Activated T-cell treated with anti-CD3 and anti-CD28 coated beads for 48 hours (primary cell): ENCODE results near the gene SRRM3.
"Not testable (repeated sequence)": the region's sequence is repeated elsewhere in the genome, so short reads cannot be mapped to it uniquely, and the experiment has no call there.

ENCODE experiments used
- DNase-seq: peaks from one replicate; pipeline ENCODE4 v3.0.0-alpha.2; 2020; ENCODE audit warnings: low read depth

The SRRM3 gene

DNA sequence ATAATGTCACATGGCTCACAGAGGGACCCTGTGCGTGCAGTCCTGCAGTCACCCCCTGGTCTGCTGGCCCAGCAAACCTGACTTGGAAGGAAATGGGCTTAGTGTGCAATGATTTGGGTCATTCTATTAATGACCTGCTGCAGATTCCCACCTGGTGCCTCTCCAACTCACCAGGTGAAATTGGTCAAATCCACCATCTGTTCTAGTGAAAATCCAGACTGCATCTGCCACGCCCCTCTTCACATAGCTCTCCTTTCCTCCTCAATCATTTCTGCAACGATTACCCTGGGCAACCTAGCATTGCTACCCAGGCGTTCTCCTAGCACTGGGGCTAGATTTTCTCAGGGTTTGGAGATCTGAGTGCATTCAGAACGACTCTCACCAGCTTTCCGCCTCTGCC, 29.4 kb downstream of the SRRM3 start:
- DNase-seq = no peak

DNA sequence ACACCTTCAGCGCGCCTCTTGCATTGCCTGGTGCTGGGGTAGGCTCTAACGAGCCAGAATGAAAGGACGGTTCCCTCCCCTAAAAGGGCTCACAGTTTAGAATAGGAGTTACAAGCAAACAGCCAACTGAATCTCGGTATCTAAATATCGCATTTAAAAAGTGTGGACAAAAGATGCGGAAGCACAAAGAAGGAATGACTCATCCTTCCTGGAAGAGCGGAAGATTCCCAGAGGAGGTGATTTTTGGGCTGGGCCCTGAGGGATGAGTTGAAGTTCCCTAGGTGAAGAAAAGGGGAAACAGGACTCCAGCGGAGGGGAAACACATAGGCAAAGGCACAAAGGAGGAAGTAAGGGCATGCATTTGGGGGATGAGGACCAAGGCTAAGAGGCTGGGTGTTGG, 29.9 kb downstream of the SRRM3 start:
- no peak for DNase-seq

DNA sequence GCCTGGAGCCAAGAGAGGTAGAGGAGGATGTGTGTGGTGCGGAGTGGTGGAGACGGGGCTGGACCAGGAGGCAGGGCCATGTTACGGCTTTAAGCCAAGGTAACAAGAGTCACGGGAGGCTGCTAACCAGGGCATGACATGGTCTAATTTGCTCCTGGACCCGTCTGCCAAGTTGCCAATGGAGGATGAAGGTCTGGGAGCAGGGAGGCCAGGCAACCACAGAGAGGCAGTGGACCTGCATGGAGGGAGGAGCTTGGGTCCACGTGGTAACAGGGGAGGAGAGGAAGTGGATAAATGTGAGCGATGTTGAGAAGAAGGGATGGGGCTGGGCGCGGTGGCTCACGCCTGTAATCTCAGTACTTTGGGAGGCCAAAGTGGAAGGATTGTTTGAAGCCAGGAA, 31.0 kb downstream of the SRRM3 start:
- DNase-seq = no peak

DNA sequence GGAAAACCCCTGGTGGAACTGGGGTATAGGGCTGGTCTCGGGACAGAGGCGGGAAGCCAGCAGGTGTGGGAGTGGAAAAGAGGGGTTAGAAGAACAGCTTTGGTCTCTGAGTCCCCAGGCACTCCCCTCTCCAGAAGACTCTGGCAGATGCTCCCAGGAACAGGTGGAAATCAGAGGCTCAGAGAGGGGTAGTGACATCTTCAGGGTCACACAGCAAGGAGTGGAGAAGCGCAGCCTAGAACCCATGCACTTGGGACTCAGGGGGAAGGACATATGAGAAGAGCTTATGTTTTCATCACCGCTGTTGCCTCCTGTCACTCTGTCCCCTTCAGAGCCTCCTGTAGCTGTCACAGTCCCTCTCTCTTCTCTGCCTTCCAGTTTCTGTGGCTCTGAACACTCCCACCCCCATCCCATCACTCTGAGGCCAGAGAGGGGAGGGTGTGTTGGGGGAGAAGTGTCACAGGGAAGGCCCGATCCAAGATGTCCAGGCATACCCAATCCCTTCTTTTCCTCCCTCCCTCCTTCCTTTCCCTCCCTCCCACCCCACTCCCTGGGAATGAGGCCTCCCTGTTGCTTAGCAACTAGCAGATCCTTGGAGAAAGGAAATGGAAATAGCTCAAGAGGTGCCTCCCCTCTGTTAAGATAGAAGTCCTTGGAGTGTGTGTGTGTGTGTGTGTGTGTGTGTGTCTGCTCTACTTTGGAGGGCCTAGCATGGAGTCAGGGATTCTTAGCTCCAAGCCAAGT, 32.0 kb downstream of the SRRM3 start:
- DNase-seq = no peak

DNA sequence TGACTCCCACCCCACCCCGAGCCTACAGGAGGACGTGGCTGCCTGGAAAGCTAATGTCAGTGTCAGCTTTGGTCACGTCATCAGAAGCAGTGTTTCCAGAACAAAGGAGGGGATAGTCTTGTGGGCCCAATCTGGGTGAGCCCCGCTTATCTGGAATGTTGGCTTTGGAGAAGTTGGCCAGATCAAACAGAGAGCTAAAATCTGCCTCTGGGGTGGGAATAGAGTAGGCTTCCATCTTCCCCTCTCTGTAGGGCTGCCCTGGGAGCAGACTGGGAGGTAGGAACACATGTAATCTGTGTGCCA, 32.5 kb downstream of the SRRM3 start:
- DNase-seq = no peak

DNA sequence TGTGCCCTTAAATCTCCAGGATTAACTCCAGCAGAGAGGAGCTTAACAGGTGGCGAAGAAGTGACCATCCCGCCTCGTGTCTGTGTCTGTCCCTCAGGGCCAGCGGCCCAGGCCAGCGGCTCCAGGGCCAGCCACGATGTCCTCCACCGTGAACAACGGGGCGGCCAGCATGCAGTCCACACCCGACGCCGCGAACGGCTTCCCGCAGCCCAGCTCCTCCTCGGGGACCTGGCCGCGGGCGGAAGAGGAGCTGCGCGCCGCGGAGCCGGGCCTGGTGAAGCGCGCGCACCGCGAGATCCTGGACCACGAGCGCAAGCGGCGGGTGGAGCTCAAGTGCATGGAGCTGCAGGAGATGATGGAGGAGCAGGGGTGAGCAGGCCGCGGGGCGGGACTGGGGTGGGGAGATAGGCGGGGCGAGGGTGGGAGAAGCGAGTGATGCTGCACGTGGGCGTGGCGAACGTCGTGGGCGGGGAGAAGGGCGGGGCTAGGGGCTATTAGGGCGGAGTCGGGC, 33.3 kb downstream of the SRRM3 start:
- peak; percentile 80 for DNase-seq

DNA sequence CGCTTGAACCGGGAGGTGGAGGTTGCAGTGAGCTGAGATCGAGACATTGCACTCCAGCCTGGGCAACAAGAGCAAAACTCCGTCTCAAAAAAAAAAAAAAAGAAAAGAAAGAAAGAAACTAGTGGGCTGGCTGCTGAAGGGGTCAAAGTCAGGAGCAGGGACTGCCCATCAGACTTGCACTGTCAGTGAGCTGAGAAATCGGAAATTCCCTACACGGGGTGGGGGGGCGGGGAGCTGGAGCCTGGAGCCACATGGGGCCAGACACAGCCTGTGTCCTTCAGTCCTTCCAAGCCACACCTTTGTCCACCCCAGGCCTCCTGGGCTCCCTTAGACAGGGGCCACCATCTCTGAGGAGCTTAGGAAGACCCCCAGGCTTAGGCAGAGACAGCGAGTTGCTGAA, 34.5 kb downstream of the SRRM3 start:
- no peak for DNase-seq

DNA sequence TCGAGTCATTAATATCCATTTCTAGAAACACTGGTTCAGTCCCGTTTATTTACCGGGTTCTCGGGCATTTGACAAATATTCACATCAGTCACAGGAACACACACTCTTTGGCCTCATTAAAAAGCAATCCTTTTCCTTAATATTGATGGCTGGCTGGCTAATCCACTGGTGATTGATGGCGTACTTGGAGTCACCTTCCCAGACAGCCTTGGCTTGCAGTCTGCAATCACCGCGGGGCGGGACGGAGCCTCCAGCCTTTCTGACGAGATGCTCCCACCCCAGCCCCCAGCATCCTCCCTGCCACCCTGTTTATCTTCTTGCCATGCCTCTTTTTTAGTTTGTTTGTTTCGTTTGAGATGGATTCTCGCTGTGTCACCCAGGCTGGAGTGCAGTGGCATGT, 36.6 kb downstream of the SRRM3 start:
- no peak for DNase-seq

DNA sequence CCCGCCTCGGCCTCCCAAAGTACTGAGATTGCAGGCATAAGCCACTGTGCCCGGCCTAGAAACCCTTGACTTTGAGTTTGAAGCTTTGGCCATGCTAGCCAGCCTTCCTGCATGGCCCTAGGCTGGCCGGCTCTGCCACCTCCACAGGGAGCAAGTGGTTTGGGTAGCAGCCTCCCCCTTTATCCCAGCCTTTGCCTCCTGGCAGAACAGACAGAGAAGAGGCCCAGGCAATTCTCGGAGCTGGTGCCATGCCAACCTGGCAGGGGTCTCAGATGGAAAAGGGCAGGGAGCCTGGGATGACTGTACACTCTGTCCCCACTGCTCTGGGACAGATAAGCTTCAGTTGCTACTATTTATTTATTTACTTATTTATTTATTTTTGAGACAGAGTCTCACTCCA, 39.4 kb downstream of the SRRM3 start:
- DNase-seq = no peak

DNA sequence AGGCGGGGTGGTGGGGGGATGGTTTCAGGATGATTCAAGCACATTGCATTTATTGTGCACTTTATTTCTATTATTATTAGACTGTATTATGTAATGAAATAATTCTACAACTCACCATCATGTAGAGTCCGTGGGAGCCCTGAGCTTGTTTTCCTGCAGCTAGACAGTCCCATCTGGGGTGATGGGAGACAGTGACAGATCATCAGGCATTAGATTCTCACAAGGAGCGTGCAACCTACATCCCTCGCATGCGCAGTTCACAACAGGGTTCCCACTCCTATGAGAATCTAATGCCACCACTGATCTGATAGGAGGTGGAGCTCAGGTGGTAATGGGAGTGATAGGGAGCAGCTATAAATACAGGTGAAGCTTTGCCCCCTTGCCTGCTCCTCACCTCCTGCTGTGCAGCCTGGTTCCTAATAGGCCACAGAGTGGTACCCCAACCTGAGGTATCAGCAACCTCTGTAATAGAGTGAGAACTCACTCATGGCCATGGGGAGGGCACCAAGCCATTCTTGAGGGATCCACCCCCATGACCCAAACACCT, 40.9 kb downstream of the SRRM3 start:
- DNase-seq = not testable (repeated sequence)

DNA sequence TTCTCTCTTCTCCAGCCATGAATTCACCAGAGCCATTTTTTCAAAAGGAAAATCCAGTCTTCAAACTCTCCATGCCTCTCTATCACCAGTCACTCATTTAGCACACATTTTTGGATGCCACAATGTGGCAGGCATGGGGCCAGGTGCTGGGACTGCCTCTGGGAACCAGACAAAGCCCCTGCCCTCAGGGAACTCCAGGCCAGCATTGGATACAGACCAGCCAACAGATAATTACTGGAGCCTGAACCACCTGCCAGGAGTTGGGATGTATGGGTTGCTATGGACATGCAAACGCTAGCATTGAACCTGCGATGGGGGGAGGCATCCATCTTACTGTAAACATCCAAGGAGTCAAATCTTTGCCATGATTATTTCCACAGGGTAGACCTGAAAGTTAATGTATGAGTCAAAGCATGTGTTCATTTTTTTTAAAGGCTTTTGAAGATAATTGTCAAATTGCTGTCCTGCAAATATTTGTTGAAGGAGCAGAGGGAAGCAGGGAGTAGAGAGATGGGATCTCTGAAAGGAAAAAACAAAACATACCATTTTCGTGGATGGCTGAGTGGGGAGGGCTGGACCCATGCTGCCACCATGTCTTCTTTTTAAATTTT, 43.2 kb downstream of the SRRM3 start:
- DNase-seq = no peak

DNA sequence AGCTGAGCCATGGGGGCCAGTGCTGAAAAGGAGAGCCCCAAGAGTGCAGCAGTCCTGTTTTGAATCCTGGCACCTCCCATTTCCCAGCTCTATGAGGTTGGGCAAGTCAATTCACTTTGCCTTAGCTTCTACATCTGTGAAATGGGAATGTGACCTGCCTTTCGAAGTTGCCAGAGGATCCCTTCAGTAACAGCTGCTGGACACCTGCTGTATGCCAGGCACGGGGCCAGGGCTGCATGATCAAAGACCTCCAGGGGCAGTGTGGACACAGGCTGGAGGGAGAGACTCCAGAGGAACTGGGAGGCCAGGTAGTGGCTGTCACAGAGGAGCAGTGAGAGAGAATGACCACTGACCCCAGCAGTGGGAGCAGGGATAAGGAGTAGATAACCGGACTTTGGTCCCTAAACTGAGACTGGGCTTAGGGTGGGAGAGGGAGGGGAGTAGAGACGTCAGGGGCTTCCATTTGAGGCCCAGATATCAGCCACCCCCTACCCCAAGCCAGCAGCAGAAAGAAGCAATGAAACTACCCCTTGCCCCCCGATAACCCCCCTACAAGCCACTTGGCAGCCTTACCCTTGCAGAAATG, 45.2 kb downstream of the SRRM3 start:
- DNase-seq = no peak

DNA sequence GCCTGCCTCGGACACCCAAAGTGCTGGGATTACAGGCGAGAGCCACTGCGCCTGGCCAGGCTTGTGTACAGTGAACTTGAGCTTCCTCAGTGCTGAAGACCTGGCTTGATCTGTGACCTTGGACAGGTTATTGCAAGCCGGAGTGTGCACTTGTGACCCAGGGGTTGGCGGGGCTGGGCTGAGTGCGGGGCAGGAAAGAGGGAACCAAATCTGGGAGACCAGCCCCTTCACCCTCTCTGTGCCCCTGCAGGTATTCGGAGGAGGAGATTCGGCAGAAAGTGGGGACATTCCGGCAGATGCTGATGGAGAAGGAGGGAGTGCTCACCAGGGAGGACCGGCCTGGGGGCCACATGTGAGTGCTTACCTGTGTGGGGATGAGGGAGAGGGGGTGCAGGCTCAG, 46.2 kb downstream of the SRRM3 start:
- no peak for DNase-seq

DNA sequence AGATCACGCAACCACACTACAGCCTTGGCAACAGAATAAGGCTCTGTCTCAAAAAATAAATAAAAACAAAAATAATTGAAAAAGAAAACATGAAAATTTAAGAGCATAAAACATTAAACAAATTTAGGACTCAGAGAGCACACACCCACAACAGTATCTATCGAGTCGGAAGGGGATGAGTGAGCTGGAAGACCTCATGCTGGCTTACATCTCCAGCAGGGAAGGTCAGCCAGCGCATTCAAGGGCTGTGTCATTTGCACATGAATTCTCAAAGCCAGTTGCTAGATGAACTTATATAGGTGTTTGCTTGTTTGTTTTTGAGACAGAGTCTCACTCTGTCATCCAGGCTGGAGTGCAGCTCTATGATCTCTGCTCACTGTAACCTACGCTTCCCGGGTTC, 50.3 kb downstream of the SRRM3 start:
- no peak for DNase-seq

DNA sequence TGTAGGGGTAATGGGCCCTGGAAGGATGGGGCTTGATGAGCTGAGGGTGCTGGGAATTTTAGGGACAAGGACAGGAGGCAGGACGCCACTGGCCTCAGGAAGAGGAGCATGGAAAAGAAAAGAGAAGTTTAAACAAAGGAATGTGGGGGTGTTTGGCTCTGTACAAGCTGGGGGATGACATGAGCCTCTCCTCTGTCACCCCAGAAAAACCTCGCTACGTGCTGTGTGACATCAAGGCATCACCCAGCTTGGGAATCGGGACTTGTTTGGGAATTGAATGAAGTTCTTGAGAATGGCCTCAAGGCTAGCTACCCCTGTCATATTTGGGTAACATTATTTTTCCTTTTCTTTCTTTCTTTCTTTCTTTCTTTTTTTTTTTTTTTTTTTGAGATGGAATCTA, 53.1 kb downstream of the SRRM3 start:
- DNase-seq = no peak

DNA sequence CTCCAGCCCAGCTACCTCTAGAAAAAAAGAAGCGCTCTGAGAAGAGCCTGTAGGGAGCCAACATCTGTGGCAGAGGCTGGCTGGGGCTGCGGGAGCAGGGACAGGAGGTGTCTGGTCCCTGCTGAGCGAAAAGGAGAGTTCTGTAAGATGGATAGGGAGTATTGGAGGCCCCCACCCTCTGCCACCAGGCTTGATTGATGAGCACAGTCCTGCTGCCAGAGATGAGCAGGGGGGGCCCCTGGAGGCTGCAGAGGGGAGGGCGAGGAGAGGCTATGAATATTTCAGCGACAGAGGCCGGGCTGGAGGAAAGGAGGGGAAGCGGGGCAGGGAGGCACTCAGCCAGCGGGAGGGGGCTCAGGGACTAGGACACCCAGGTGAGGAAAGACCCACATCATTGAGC, 56.3 kb downstream of the SRRM3 start:
- no peak for DNase-seq

DNA sequence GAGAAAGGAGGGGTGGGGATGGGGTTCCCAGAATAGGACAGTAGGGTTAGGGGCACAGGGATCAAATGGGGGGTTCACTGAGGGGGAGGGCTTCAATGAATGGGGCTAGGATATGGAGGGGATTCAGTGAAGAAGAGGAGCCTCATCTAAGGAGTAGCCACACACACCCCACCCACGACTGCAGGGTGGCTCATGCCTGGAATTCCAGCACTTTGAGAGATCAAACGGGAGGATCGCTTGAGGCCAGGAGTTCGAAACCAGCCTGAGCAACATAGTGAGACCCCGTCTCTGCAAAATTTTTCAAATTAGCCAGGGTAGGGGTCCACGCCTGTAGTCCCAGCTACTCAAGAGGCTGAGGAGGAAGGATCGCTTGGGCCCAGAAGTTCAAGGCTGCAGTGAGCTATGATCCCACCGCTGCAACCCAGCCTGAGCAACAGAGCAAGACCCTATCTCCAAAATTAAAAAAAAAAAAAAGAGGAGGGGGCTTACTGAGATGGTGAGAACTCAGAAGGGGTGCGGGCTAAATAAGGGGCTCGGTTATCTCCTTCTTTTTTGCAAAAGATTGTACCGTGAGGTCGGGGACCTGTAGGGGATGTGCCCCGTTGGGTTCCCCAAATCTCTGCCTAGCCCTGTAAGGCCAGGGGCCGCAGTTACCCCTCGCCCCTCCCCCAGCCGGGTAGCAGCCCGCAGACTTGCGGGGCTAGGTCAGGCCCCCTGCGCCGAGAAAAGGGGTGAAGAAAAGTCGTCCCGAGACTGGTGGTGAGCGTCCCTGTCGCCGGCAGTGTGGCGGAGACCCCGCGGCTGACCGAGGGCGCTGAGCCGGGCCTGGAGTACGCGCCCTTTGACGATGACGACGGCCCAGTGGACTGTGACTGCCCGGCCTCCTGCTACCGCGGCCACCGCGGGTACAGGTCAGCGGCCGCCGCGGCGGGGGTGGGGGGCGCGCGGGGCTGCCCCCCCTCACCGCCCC, 57.7 kb downstream of the SRRM3 start:
- DNase-seq = no peak

DNA sequence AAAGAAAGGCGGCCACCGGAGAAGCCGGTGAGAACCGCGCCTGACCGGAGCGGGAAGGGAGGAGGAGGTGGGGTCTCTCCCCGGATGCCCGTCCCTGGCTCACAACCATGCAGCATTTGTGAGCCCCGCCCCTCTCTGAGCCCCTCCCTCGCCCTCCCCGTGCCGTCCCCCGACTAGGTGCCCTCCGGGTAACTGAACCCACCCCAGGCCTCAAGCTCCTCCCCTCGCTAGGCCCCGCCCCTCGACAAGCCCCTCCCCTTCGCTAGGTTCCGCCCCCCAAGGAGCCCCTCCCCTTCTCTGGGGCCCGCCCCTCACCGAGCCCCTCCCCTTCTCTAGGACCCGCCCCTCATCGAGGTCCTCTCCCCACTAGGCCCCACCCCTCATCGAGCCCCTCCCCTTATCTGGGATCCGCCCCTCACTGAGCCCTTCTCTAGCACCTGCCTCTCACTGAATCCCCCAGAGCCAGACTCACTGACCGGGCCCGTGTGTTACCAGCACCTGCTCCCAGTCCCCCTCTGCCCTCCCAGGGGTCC, 58.5 kb downstream of the SRRM3 start:
- peak; percentile 39 for DNase-seq

DNA sequence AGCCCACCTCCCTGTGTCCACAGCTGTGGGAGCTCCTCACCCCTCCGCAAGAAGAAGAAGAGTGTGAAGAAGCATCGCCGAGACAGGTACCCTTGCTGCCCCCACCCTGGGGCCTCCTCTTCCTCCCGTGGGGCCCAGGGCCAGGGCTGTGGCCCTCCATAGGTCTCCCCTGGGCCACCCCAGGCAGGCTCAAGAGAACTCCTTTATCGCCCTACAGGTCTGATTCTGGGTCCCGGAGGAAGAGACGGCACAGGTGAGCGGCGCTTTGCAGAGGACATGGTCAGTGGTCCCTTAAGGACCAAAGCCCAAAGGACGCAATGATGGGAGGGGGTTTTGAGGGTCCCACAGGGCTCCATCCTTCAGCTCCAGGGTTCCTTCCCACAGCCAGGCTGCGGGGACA, 59.6 kb downstream of the SRRM3 start:
- DNase-seq = no peak

DNA sequence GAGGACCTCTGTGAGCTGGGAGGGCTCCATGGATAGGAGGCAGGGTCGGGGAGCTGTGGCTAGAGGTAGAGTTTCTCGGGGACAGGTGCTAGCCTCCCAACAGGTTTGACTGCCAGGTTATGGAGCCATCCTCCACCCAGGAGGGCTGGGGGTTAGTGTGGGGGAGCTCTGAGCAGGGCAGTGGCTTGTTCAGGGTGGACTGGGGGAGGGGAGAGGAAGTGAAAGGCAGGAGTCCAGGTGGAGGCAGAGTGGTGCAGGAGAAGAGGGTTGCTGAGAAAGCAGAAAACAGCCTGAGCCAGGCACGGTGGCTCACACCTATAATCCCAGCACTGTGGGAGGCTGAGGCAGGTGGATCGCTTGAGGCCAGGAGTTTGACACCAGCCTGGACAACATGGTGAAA, 60.2 kb downstream of the SRRM3 start:
- DNase-seq = no peak

DNA sequence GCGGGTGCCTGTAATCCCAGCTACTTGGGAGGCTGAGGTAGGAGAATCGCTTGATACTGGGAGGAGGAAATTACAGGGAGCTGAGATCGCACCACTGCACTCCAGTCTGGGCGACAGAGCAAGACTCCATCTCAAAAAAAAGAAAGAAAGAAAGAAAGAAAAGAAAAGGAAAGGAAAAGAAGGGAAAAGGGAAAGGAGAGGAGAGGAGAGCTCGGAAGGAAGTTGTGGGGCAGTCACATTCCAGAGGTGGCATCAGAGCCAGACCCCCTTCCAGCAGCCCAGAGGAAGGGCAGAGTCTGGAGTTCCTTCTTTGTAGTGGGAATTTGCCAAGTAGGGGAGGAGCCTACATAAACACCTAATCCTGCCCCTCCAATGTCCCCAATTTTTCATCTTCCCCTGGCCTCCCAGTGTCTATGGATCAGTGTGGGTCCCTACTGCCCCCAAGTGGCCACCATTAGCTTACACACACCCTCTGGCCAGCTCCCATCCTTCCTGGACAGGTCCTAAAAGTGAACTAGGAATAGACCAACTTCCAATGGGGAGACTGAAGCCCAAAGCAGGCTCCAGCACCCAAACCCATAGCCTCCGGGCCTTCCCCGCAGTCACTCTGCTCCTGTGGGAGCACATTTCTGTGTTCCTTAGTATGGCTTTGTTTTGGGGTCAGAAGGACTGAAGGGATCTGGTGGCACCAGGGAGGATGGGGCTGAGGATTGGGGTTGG, 61.1 kb downstream of the SRRM3 start:
- DNase-seq = peak; percentile 25
